ENCODE results near the gene CD274.

The CD274 gene

GRCh38 chr9:5481322-5482040, 31.1 kb downstream of the CD274 start:
- H3K27me3 ChIP-seq (ENCODE audit: insufficient read depth, poor library complexity, severe bottlenecking): no peaks in the 10 kb centered on the region
- H3K4me3 ChIP-seq (replicated peaks; ENCODE audit: insufficient read depth, low read length): no peak overlapping the region
- DNase-seq (ENCODE audit: low read depth in 1 of 2, low spot score in 1 of 2): no peak
- no peak overlapping the region for H3K27ac ChIP-seq (replicated peaks)
- TF ChIP-seq CTCF (IDR thresholded peaks at IDR 0.05; ENCODE audit: insufficient read depth, low read length): no peak
- TF ChIP-seq POLR2AphosphoS5 (IDR thresholded peaks at IDR 0.05; ENCODE audit: low read depth): no peak
- TF ChIP-seq SPI1 (IDR thresholded peaks at IDR 0.05; ENCODE audit: borderline replicate concordance, low read depth): peak; percentile 80
- TF ChIP-seq REST (IDR thresholded peaks at IDR 0.05; ENCODE audit: insufficient replicate concordance, low read depth): no peak
- TF ChIP-seq GABPA (IDR thresholded peaks at IDR 0.05; ENCODE audit: low read depth): no peak

GRCh38 chr9:5482194-5482593, 31.9 kb downstream of the CD274 start:
- no peak for TF ChIP-seq GABPA (IDR thresholded peaks at IDR 0.05; ENCODE audit: low read depth)
- no peak for TF ChIP-seq POLR2AphosphoS5 (IDR thresholded peaks at IDR 0.05; ENCODE audit: low read depth)
- TF ChIP-seq SPI1 (IDR thresholded peaks at IDR 0.05; ENCODE audit: borderline replicate concordance, low read depth): no peak
- TF ChIP-seq CTCF (IDR thresholded peaks at IDR 0.05; ENCODE audit: insufficient read depth, low read length): no peak
- no peak for TF ChIP-seq REST (IDR thresholded peaks at IDR 0.05; ENCODE audit: insufficient replicate concordance, low read depth)
- H3K27me3 ChIP-seq (ENCODE audit: insufficient read depth, poor library complexity, severe bottlenecking): no peaks in the 10 kb centered on the region
- no peak overlapping the region for H3K27ac ChIP-seq (replicated peaks)
- DNase-seq (ENCODE audit: low read depth in 1 of 2, low spot score in 1 of 2): no peak
- H3K4me3 ChIP-seq (replicated peaks; ENCODE audit: insufficient read depth, low read length): no peak overlapping the region

- H3K27ac ChIP-seq (replicated peaks): no peak overlapping the region
- H3K27me3 ChIP-seq (ENCODE audit: insufficient read depth, poor library complexity, severe bottlenecking): no peaks in the 10 kb centered on the region
- no peak for DNase-seq (ENCODE audit: low read depth in 1 of 2, low spot score in 1 of 2)
- H3K4me3 ChIP-seq (replicated peaks; ENCODE audit: insufficient read depth, low read length): no peak overlapping the region
- TF ChIP-seq POLR2AphosphoS5 (IDR thresholded peaks at IDR 0.05; ENCODE audit: low read depth) (no peak), GABPA (IDR thresholded peaks at IDR 0.05; ENCODE audit: low read depth) (no peak), CTCF (IDR thresholded peaks at IDR 0.05; ENCODE audit: insufficient read depth, low read length) (no peak), REST (IDR thresholded peaks at IDR 0.05; ENCODE audit: insufficient replicate concordance, low read depth) (no peak), SPI1 (IDR thresholded peaks at IDR 0.05; ENCODE audit: borderline replicate concordance, low read depth) (no peak)
Measured at GRCh38 chr9:5483306-5483705, 33.0 kb downstream of the CD274 start.

Measured in HL-60 (cell line).